ENCODE results near the gene GABPB2.

GABPB2 gene

DNA sequence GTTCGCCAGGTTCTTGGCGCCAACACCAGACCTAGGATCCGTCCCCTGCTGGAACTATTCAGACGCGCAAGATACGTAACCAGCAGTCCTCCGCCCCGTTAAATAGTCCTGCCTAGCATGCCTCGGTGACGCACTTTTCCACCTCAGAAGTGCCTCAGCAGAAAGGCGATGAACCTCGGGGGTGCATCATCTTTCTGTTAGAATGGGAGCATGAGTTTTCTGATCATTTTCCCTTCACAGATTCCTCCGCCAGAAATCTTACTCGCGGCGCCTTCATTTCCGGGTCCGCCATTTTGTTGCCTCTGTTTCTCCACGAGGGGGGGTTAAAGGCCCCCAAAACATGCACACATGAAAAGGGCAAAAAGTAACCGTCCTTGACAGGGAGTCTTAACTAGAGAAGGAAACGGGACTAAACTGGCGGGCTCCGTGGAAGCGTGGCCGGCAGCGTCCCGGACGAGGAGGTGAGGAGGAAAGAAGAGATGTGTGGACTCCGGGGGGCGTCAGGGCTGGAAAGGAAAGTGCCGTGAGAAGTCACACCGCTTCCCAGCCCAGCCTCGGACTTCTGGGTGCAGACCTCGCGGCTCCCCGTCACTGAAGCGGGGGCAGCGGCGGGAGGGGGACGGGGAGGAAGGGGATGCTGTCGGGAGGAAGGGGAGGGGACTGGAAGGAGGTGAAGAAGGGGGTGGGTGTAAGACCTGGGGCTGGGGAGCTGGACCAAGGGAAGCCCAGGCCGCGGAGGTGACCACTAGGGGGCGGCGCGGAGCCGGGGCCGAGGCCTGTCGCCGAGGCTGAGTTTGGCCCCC lies at the start of gene GABPB2:
GABPB2 (plus strand) TSS at position 288 of the 803 bp plus-strand sequence. CDS start 17,429 bp downstream, outside the sequence.
- peak; percentile 95 for DNase-seq

DNA sequence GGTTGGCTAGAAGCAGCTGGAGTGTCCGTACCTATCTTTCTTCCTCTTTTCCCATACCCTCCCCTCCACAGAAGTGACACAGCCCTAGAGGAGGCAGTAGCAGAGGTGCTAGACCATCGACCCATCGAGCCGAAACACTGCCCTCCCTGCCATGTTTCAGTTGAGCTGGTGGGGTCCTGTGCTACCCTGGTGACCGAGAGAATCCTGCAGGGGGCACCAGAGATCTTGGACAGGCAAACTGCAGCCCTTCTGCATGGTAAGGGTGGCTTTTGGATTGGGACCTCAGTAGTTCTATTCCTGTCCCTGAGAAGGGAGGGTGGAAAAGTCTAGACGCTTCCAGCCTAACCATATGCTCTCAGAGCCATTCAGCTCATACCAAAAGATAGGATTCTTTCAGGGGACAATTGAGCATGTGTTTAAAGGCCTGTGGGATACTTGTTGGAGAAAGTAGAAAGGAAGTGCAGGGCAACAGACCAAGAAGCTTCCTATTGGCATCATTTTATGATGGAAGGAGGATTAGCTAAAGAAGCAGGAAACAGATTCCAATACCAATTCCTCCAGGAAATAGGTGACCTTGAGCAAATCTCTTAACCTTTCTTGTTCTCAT lies 45.9 kb upstream of the GABPB2 start:
- DNase-seq: peak; percentile 91

DNA sequence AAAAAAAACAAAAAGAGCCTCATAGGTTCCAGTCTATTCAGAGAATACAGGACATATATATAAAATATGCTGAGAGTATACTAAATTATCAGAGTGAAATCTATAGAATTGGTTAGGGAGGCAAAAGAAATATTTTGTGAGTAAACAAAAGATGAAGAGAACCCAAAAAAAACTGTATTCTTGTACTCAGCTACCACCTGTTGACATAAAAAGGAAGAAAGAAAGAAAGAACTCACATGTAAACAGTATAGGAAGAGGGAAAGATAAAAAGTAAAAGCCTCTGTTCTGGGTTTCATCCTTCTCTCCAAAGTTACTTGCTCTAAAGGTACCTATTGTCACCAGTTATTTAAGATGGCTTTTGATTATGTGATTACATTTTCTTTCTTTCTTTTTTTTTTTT lies 44.1 kb upstream of the GABPB2 start:
- DNase-seq: no peak

DNA sequence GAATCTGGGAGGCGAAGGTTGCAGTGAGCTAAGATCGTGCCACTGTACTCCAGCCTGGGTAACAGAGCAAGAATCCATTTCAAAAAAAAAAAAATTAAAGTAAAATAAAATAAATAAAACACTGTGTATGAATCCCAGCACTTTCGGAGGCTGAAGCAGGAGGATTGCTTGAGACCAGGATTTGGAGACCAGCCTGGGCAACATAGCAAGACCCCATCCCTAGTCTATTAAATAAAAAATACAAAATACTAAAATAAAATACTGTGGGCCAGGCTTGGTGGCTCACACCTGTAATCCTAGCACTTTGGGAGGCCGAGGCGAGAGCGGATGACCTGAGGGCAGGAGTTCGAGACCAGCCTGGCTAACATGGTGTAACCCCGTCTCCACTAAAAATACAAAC lies 38.4 kb upstream of the GABPB2 start:
- DNase-seq: no peak

DNA sequence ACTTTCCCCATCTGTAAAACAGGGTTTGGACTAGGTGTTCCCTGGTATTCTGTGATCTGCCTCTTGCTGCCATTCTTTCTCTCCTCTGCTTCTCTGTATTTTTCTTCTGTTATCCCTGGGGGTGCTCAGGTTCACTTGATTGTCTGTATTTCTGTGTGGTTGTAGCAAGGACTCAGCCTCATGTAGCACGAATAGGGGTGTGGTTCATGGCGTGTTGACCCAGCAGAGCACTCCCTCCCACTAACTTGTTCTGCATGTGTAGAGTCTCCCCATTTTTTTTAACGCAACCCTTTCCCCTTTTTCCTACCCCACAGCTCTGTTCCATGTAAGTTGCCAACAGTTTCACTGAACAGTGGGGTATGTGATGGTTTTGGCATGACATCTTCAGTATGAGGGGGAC lies 35.4 kb upstream of the GABPB2 start:
- no peak for DNase-seq

DNA sequence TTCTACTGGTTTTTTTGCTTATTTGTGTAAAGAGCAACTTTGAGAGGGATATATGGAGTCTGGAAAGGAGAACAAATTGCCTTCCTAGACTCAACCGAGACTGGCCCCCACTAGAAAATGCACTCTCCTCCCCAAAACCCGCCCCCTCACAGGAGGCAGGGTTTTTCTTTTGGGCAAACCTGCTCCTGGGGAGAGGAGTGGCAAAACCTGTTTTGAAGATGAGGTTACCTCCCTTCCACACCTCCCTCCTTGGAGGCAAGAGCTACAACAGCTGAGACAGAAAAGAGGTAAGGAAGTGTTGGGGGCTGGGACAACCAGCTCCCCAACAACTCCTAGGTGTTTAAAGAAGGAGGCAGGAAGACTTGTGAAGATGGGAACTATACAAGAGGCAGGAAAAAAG lies 34.2 kb upstream of the GABPB2 start, which contains the start of gene BNIPL:
BNIPL (plus strand) TSS at position 231 of the 400 bp plus-strand sequence; CDS start at position 371, 140 bp downstream.
- no peak for DNase-seq

DNA sequence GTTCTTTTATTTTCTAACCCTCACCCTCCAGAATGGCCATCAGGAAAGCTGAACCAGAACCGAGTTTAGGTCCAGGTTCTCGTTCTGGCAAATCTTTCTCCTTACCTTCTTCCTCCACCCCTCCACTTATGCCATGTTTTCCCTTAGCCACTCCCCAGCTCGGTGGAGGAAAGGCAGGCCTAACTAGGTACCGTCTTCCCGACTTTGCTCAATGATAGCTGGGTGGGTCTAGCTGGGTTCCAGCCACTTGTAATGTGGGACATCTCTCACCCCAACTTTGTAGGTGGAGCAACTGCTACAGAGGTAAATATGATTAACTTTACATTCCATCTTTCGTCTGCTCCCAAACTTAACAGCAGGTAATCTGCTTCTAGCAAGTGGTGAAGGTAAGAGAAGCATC lies 33.5 kb upstream of the GABPB2 start:
- no peak for DNase-seq

DNA sequence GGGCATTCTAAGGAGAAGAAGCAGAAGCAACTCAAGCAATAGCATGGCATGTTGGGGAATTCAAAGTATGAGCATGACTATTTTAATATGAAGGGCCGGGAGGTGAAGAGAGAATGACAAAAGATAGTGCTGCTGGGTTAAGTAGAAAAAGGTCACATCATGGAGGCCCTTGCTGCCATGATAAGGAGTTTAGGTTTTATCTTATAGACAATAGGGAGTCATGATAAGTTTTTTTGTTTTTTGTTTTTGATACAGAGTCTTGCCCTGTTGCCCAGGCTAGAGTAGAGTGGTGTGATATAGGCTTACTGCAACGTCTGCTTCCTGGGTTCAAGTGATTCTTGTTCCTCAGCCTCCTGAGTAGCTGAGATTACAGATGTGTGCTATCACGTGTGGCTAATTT lies 31.0 kb upstream of the GABPB2 start:
- peak; percentile 52 for DNase-seq

DNA sequence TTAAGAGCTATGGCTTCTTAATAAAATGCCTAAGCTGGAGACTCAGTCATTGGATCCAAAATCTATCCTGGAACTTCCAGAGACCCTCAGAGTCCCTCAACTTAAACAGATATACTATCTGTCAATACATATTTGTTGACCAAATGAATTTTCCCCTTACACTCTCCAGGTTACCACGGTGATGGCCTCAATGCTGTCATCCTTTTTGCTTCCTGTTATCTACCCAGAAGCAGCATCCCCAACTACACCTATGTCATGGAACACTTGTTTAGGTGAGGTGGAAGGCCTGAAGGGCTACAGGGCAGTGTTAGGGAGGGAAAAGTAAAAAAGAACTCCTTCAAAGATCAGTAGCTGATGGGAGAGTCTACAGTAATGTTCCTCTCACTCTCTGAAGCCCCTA lies 27.4 kb upstream of the GABPB2 start:
- no peak for DNase-seq

DNA sequence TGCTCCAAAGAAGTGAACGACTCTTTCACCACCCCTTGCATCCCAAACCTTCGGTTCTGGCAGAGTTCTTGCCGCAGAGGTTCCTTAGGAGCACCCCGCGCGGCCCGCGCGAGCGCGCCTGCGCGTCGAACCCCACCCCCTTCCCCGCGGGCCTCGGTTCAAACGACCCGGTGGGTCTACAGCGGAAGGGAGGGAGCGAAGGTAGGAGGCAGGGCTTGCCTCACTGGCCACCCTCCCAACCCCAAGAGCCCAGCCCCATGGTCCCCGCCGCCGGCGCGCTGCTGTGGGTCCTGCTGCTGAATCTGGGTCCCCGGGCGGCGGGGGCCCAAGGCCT lies 23.0 kb upstream of the GABPB2 start, which contains the start of gene C1orf56:
C1orf56 (plus strand) TSS at position 161 of the 334 bp plus-strand sequence; CDS start at position 258, 97 bp downstream.
- peak; percentile 70 for DNase-seq

DNA sequence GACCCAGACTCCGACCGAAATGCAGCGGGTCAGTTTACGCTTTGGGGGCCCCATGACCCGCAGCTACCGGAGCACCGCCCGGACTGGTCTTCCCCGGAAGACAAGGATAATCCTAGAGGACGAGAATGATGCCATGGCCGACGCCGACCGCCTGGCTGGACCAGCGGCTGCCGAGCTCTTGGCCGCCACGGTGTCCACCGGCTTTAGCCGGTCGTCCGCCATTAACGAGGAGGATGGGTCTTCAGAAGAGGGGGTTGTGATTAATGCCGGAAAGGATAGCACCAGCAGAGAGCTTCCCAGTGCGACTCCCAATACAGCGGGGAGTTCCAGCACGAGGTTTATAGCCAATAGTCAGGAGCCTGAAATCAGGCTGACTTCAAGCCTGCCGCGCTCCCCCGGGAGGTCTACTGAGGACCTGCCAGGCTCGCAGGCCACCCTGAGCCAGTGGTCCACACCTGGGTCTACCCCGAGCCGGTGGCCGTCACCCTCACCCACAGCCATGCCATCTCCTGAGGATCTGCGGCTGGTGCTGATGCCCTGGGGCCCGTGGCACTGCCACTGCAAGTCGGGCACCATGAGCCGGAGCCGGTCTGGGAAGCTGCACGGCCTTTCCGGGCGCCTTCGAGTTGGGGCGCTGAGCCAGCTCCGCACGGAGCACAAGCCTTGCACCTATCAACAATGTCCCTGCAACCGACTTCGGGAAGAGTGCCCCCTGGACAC lies 22.5 kb upstream of the GABPB2 start:
- peak; percentile 90 for DNase-seq

DNA sequence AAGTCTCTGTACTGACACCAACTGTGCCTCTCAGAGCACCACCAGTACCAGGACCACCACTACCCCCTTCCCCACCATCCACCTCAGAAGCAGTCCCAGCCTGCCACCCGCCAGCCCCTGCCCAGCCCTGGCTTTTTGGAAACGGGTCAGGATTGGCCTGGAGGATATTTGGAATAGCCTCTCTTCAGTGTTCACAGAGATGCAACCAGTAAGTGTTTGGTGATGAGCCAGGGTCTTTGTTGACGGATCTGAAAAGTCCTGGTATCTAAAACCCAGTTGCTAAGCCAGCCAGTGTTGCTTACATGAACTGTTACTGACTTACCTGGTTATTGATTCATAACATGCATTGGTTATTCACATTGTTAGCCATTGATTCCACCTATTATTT lies 21.9 kb upstream of the GABPB2 start:
- no peak for DNase-seq

DNA sequence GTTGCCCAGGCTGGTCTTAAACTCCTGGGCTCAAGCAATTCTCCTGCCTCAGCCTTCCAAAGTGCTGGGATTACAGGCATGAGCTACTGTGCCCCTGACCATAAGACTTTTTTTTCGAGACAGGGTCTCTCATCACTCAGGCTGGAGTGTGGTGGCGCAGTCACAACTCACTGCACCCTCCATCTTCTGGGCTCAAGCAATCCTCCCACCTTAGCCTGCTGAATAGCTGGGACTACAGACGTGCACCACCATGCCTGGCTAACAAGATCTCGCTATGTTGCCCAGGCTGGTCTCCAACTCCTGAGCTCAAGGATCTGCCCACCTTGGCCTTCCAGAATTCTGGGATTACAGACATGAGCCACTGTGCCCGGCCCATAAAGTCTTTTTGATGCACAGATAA lies 21.1 kb upstream of the GABPB2 start:
- no peak for DNase-seq

DNA sequence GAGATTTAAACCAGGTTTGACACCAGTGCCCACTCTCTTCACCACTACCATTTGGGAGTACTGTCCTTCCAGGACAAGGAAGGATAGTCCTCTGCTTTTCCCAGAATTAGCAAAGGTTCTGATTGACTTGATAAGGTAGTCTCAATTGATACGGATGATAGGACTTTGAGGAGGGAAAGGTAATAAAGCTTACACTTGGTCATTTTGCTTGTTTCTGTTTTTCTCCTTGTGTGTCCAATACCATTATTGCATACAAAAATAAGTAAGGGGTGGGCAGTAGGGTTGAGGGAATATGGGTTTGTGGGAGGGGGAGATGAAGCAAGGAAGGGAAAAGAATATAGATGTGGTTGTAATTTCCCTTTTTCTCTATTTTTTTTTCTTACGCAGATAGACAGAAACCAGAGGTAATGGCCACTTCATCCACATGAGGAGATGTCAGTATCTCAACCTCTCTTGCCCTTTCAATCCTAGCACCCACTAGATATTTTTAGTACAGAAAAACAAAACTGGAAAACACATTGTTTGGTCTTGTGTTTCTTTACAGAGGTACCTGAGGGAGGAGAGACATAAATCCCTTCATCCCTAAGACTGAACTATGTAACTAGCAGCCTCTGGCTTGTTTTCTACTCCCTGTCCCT lies 20.4 kb upstream of the GABPB2 start:
- no peak for DNase-seq

DNA sequence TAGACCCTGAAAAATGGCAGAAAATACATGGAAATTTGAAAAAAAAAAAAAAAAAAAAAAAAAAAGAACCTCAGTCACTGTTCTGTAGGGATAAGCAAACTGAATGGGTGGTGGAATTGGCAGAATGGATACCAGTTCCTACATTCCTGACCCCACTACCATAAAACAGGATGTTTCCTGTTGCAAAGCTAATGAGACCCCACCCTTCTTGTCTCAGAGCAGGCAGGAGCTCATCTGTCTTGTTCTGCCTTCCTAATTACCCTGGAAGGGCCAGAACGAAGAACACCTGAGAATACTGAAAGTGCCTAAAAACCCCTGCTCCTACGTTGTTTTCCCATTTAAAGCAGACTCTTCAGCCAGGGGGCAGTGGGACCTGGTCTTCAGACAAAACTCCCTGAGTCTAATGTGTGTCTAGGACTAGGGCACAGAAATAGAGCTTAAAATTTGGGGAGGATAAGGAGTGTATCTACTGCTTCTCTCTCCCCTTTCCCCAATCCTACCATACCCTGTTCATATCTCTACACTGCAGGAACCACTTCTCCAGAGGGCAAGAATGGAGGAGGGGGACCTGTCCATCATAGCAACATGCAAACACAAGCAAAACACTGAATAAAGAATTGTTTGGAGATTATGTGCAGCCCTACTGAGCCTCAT lies 19.1 kb upstream of the GABPB2 start:
- DNase-seq: no peak

DNA sequence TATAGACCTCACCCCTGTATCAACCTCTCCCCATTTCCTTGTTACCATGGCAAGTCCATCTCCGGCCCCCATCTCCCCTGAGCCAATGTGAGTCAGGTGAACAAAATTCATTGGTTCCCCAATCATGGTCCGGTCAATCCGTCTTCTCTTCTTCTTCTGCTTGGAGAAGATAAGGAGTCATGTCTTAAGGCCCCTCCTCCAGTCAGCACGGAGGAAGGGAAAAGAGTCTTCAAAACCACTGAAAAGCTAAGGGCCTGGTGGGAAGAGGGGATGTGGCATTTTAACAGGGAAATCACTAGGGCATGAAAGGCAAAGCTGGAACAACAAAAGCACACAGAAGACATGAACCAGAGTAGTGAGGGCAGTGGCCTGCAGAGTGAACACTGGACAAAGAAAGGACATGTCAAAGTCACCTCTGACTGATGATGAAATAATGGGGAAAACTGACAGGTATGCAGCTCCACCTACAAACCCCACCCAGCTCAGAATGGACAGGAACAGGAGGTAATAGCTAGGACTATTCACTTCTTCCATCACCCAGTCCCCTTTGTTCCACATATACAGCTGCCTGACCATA lies 15.5 kb upstream of the GABPB2 start:
- peak; percentile 80 for DNase-seq

DNA sequence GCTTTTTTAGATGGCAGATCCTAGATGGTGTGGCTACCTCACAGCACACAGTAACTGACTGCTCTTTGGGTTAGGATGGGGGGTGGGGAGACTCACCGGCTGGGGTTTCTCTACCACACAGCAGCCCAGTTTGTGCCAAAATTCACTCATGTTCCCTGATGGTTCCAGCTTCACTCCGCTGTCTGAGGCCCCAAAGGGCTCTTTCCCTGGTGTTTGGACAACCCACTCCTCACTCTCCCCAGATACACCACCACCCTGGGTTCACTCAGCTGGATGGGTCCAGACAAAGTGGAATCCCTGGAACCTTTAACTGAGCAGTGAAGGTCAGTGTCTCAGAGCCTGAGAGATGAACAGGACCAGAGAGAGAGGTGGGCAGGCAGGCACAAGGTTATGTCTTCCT lies 15.0 kb upstream of the GABPB2 start:
- no peak for DNase-seq

DNA sequence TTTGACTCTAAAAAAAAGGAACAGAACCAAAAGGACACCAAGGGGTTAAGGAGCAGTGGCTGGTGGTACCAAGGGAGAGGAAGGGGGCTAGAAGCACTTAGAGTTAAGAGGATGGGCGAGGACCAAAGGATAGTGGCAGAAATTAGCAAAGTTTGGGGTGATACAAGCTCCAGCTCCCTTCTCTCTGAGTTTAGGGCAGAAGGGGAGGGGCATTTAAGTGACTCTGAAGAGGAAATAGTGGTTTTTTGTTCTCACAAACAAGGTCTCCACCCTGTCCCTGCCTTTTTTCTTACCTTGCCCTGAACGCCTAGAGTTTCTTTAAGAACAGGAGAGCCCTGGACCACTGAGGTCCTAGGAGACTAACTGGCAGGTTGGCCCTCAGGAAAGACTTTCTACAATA lies 14.4 kb upstream of the GABPB2 start:
- DNase-seq: peak; percentile 82

DNA sequence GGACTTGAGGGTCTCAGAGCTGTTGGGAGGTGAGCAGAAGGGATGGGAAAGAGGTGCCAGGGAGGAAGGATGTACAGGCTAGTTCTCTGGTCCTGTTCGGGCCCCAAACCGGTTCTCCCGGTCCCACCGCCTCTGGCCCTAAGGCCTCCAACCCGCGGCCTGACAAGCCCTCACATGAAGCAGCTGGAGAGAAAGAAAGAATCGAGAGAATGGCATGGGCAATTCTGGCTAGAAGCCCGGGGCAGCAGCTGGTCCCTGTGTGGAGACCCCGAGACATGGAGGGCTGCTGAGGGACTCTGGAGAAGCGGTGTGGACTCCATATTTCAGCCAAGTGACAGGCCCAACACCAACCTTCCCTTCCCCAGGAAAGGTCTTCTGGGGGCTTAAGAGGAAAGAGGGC lies 11.9 kb upstream of the GABPB2 start:
- peak; percentile 29 for DNase-seq

DNA sequence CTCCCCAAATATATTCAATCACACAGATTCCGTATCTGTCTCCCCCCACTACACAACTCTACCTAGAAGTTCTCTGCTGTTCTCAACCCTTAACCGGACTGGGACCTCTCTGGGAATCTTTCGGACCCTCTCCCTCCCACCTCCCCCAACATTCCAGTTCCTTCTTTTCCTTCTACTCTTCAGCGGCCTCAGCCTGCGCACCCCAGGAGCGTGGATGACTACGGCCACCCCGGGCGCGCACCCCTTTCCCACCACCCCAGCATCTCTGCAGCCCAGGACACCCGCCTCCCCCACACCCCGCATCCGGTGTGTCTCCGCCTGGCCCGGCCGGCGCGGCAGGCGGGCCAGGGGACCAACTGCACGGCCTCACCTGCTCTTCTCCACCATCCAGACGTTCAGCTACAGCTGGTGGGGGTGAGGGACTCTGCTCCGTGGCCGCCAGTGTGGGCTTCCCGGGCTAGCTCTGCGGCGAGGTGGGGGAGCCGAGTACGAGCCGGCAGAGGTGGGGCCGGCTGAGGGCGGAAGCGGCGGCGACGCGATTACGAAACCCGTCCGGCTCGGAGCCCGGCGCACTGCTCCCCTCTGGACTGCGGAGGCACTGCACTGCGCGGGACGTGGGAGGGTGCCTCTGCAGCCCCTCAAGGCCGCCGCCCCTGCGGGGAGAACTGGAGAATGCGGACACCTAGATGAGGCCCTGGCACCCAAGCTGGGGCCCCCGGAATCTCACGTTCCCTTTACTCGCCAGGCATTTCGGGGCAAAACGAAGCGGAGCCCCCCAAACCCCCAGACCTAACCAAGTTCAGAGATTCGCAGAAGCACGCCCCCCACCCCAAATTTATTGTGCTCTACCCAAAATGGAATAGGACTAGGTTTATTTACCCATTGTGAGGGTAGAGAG lies 11.2 kb upstream of the GABPB2 start, which contains the start of gene CDC42SE1:
CDC42SE1 (minus strand) TSS at position 514 of the 898 bp plus-strand sequence. CDS start 3,892 bp downstream, outside the sequence.
- DNase-seq: peak; percentile 95

DNA sequence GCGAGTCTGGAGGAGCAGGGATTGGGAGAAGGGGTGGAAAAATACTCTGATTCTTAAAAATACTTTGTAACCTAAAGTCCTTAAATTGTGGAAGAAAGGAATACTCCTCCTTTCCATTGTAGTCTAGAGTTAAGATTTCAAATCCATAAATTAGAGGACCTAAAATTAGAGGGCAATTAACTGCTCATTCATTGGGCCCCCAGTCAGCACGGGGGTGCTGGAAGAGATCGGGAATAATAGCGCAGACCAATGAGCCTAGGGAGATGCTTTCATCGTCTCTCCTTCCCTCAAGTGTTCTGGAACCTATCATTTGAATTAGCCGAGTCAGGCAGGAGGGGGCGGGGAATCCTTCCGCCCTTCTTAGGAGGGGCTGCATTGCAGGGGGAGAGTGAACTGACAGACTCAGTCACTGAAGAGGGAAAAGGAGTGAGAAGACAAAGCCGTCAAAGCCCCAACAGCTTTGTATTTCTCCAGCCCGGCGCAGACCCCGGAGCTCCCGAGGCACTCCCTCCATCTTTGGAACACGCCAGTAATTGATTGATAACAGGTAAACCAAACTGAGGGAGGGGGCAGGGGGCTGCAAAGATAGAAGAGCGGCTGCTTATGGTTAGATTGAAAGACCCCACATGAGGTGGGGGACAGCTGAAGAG lies 10.4 kb upstream of the GABPB2 start, which contains the start of gene MLLT11:
MLLT11 (plus strand) TSS at position 391 of the 650 bp plus-strand sequence. CDS start 6,828 bp downstream, outside the sequence.
- peak; percentile 70 for DNase-seq

Measured in hematopoietic multipotent progenitor cell treated with erythropoietin and hydrocortisone succinate and interleukin-3 and kit ligand, for 6 days (in vitro differentiated cells).